DND-41 (cell line): ENCODE results near the gene CFAP20DC.
"Not testable (repeated sequence)": the region's sequence is repeated elsewhere in the genome, so short reads cannot be mapped to it uniquely, and the experiment has no call there.

Source experiments
- ATAC-seq: fragments of 200-7000 bp; cut with Tn5 transposase; 3 replicates; pipeline ENCODE4 v1.9.1; 2021; ENCODE audit warnings: low read depth; ENCODE audit not compliant: insufficient read depth
- DNase-seq: peaks from one replicate; pipeline ENCODE4 v3.0.0-alpha.2; 2020
- H2AFZ ChIP-seq: 2 replicates; pipeline ENCODE4 v1.6.0; 2012; ENCODE audit warnings: low read depth, low read length
- H3K27ac ChIP-seq: 2 replicates; pipeline ENCODE4 v1.5.1; 2012; ENCODE audit warnings: low read length, inconsistent platforms
- H3K27me3 ChIP-seq: fragments of 200-600 bp; sonication (generic); 2 replicates; pipeline ENCODE4 v1.6.0; 2012; ENCODE audit warnings: low read length, mild to moderate bottlenecking, inconsistent platforms; ENCODE audit not compliant: insufficient read depth, poor library complexity
- H3K36me3 ChIP-seq: 2 replicates; pipeline ENCODE4 v1.5.1; 2012; ENCODE audit warnings: low read length, inconsistent platforms; ENCODE audit not compliant: insufficient read depth
- H3K4me1 ChIP-seq: 2 replicates; pipeline ENCODE4 v1.5.1; 2012; ENCODE audit warnings: mild to moderate bottlenecking, low read length; ENCODE audit not compliant: insufficient read depth
- H3K4me2 ChIP-seq: 2 replicates; pipeline ENCODE4 v1.6.0; 2012; ENCODE audit warnings: mild to moderate bottlenecking, moderate library complexity, low read length, inconsistent platforms; ENCODE audit not compliant: insufficient read depth
- H3K4me3 ChIP-seq, 2 experiments: fragments of 200-600 bp in 1 of 2; shearing (Covaris generic) in 1 of 2; 2 replicates each; pipeline ENCODE4 v1.5.1; 2012 to 2016; ENCODE audit warnings: inconsistent platforms in 2 of 2, low read length in 2 of 2, mild to moderate bottlenecking in 2 of 2, low read depth in 1 of 2, moderate library complexity in 1 of 2
- H3K79me2 ChIP-seq: 2 replicates; pipeline ENCODE4 v1.6.0; 2012; ENCODE audit warnings: low read length, inconsistent platforms; ENCODE audit not compliant: insufficient read depth
- H3K9ac ChIP-seq: 2 replicates; pipeline ENCODE4 v1.6.0; 2012; ENCODE audit warnings: low read depth, mild to moderate bottlenecking, inconsistent platforms, low read length, moderate library complexity
- H3K9me3 ChIP-seq: 2 replicates; pipeline ENCODE4 v1.5.1; 2012; ENCODE audit warnings: low read length, moderate library complexity, mild to moderate bottlenecking, inconsistent platforms; ENCODE audit not compliant: insufficient read depth, severe bottlenecking
- H4K20me1 ChIP-seq: 2 replicates; pipeline ENCODE4 v1.6.0; 2012; ENCODE audit warnings: low read length; ENCODE audit not compliant: insufficient read depth
- EZH2 ChIP-seq: IDR thresholded peaks from 3 replicates; pipeline ENCODE4 v1.6.1; 2012; ENCODE audit warnings: borderline replicate concordance, low read depth, mild to moderate bottlenecking, moderate library complexity, low read length, inconsistent platforms; ENCODE audit not compliant: severe bottlenecking
- TF ChIP-seq, protein P1 (sequence below): IDR thresholded peaks from 2 replicates; pipeline ENCODE4 v1.5.1; 2012; ENCODE audit warnings: borderline replicate concordance, low read length, moderate library complexity, mild to moderate bottlenecking; ENCODE audit not compliant: poor library complexity, severe bottlenecking; ENCODE audit errors: extremely low read depth

The CFAP20DC gene

DNA sequence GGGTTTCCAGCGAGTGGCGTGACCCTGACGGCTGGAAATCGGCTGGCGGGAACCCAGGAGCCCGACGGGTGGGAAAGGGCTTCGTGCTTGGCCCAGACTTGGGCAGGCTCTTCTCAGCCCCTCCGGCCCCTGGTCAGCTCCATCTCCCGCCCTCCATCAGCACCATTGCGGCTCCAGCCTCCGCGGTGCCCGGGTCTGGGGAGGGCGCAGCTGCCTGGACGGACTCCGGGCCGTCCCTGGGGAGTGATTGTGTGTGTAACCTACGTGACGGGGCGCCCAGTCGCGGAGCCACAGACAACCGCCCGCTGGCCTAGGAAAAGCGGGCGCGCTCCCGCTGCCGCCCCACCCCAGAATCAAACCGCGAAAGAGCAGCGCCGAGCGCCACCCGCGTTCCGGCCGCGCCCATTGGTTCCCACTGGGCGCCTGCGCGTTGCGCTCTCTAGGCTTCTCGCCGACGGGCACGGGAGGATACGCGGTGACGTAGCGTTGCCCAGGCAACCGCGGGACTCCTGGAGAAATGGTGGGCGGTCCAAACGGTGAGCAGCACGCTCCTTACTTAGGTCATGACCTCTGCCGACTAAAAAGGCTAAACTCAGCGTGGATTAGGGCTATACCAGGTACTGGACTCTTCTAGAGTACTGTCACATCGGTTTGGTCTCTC lies at the start of gene CFAP20DC:
Gene CFAP20DC, minus strand, starts transcription at position 355 of the 661 bp plus-strand sequence. CDS start 394 bp downstream, outside the sequence.
- no peaks in the 10 kb centered on the region for H3K9me3 ChIP-seq
- no peaks in the 10 kb centered on the region for H3K27me3 ChIP-seq
- no peak within 1 kb of the TSS for H3K4me3 ChIP-seq
- DNase-seq (no peak), ATAC-seq (no peak)
- H3K9ac ChIP-seq, result no peak within 1 kb of the TSS
- H2AFZ ChIP-seq, result no peak within 1 kb of the TSS
- H4K20me1 ChIP-seq, result no peaks in the 10 kb centered on the region
- H3K4me2 ChIP-seq, result no peak within 1 kb of the TSS
- H3K79me2 ChIP-seq, result no peaks in the 10 kb centered on the region
- no peak for TF ChIP-seq EZH2
- TF ChIP-seq, protein P1, sequence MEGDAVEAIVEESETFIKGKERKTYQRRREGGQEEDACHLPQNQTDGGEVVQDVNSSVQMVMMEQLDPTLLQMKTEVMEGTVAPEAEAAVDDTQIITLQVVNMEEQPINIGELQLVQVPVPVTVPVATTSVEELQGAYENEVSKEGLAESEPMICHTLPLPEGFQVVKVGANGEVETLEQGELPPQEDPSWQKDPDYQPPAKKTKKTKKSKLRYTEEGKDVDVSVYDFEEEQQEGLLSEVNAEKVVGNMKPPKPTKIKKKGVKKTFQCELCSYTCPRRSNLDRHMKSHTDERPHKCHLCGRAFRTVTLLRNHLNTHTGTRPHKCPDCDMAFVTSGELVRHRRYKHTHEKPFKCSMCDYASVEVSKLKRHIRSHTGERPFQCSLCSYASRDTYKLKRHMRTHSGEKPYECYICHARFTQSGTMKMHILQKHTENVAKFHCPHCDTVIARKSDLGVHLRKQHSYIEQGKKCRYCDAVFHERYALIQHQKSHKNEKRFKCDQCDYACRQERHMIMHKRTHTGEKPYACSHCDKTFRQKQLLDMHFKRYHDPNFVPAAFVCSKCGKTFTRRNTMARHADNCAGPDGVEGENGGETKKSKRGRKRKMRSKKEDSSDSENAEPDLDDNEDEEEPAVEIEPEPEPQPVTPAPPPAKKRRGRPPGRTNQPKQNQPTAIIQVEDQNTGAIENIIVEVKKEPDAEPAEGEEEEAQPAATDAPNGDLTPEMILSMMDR, result no peak
- no peaks in the 10 kb centered on the region for H3K4me1 ChIP-seq
- no peak within 1 kb of the TSS for H3K27ac ChIP-seq
- no peaks in the 10 kb centered on the region for H3K36me3 ChIP-seq

DNA sequence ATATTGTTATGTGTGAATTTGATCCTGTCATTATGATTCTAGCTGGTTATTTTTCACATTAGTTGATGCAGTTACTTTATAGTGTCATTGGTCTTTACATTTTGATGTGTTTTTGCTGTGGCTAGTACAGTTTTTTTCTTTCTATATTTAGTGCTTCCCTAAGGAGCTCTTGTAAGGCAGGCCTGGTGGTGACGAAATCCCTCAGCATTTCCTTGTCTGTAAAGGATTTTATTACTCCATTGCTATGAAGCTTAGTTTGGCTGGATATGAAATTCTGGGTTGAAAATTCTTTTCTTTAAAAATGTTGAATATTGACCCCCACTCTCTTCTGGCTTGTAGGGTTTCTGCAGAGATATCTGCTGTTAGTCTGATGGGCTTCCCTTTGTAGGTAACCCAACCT lies 48.7 kb upstream of the CFAP20DC start:
- not testable (repeated sequence) for H3K9ac ChIP-seq, H2AFZ ChIP-seq, H3K9me3 ChIP-seq, DNase-seq, H3K4me2 ChIP-seq, H4K20me1 ChIP-seq, H3K27ac ChIP-seq, H3K4me1 ChIP-seq, H3K36me3 ChIP-seq, ATAC-seq, H3K27me3 ChIP-seq, H3K79me2 ChIP-seq, H3K4me3 ChIP-seq

DNA sequence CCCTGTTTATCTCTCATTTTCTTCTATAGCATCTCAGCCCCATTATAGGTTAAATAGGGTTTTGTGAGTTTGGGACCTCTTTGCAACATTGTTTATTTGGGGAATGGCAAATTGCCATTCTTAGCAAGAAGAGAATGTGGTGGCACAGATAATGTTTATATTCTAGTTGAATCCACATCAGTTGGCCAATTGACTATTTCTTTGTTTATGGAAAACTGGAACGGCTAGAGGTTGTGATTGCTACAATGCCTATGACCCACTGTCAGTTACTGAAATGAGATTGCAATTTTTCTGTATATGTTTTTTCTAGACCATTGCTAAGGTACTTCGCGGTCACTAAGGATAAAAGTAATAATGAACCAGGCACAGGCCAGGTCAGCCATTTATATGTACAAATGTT lies 44.6 kb upstream of the CFAP20DC start:
- H2AFZ ChIP-seq, result no peak overlapping the region
- no peak overlapping the region for H3K4me3 ChIP-seq
- no peak overlapping the region for H3K27ac ChIP-seq
- H3K4me1 ChIP-seq, result no peaks in the 10 kb centered on the region
- H3K9ac ChIP-seq, result no peak overlapping the region
- DNase-seq (no peak), ATAC-seq (no peak)
- no peak for TF ChIP-seq EZH2
- TF ChIP-seq, protein P1, result no peak
- peaks cover 5% of the 10 kb centered on the region for H3K27me3 ChIP-seq
- no peaks in the 10 kb centered on the region for H3K79me2 ChIP-seq
- no peak overlapping the region for H3K4me2 ChIP-seq
- no peaks in the 10 kb centered on the region for H3K36me3 ChIP-seq
- H4K20me1 ChIP-seq, result no peaks in the 10 kb centered on the region
- H3K9me3 ChIP-seq, result no peaks in the 10 kb centered on the region

DNA sequence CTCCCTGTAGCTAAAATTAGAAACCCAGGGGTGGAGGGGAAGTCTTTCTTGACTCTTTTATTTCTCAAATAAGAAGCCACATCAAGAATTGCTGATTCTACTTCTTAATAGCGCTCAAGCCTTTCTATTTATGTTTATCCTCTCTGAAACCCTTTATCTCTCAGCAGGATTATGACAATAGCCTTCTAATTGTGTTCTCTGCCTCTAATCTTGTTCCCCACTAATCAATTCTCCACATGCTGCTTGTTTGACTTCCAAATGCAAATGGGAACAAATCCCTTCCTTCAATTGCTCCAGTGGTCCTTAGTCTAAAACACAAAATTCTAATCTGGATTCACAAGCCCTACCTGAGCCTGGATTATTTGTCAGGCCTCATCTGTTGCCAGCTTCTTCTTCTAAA lies 43.7 kb upstream of the CFAP20DC start:
- Histone ChIP-seq H3K4me3 (no peak overlapping the region), H3K4me1 (no peaks in the 10 kb centered on the region), H3K9me3 (no peaks in the 10 kb centered on the region), H3K27ac (no peak overlapping the region), H3K4me2 (no peak overlapping the region), H4K20me1 (no peaks in the 10 kb centered on the region), H2AFZ (no peak overlapping the region), H3K79me2 (no peaks in the 10 kb centered on the region), H3K36me3 (no peaks in the 10 kb centered on the region), H3K27me3 (peaks cover 5% of the 10 kb centered on the region), H3K9ac (no peak overlapping the region)
- no peak for ATAC-seq
- no peak for TF ChIP-seq EZH2
- TF ChIP-seq, protein P1, result no peak
- DNase-seq, result no peak
